Stomach (tissue), 4 donors: Measurements from ENCODE around the gene NARS2.

Experiments
- CTCF ChIP-seq, 7 experiments: fragments of 450-650 bp in 4 of 7; fragments of 200-600 bp in 3 of 7; sonication (generic) in 3 of 7; IDR thresholded peaks; one replicate each; pipeline ENCODE4 v1.5.1; 2016 to 2019; ENCODE audit warnings: antibody characterized with exemption in 7 of 7, control low read depth in 2 of 7, mild to moderate bottlenecking in 1 of 7
- POLR2A ChIP-seq, 4 donors: fragments of 450-650 bp; IDR thresholded peaks; one replicate each; pipeline ENCODE4 v1.6.1; 2016; ENCODE audit warnings: antibody characterized with exemption in 4 of 4, control low read depth in 2 of 4, mild to moderate bottlenecking in 1 of 4, moderate library complexity in 1 of 4
- POLR2AphosphoS5 ChIP-seq, 3 donors: sonication (generic); formaldehyde crosslinking; IDR thresholded peaks; one replicate each; pipeline ENCODE4 v1.6.1; 2016; ENCODE audit warnings: antibody characterized with exemption in 3 of 3

- TF ChIP-seq CTCF (IDR thresholded peaks at IDR 0.05): no peak
- TF ChIP-seq POLR2AphosphoS5 (IDR thresholded peaks at IDR 0.05): no peak
- no peak for TF ChIP-seq POLR2A (IDR thresholded peaks at IDR 0.05)
Measured at GRCh38 chr11:78390809-78391208, 183.9 kb downstream of the NARS2 start.
